K562 (cell line): ENCODE data around the gene LZTR1. TPM values are rescaled to one million over a fixed set of nuclear protein-coding genes. Genes with fewer than 3 reads are reported as not detected.

Experiments used
- ARID3B ChIP-seq: fragments of 250-450 bp; sonication (Bioruptor Pico); IDR thresholded peaks from 2 replicates; pipeline ENCODE4 v1.4.0; 2020; ENCODE audit warnings: borderline replicate concordance
- CHD2 ChIP-seq: IDR thresholded peaks from 2 replicates; pipeline ENCODE4 v1.6.1; 2011; ENCODE audit warnings: low read depth, low read length
- MAFG ChIP-seq: fragments of 450-650 bp; conservative IDR thresholded peaks from 2 replicates; pipeline ENCODE4 v1.6.1; 2016; ENCODE audit warnings: missing genetic modification characterization, missing compliant biosample characterization
- MEF2D ChIP-seq: conservative IDR thresholded peaks from 2 replicates; pipeline ENCODE4 v1.6.1; 2016; ENCODE audit warnings: low read depth, missing genetic modification characterization, missing compliant biosample characterization
- NFE2 ChIP-seq: IDR thresholded peaks from 2 replicates; pipeline ENCODE4 v1.6.1; 2014; ENCODE audit warnings: antibody characterized with exemption, low read depth
- NR3C1 ChIP-seq: sonication (generic); formaldehyde crosslinking; IDR thresholded peaks from 2 replicates; pipeline ENCODE4 v1.8.1; 2022; ENCODE audit warnings: missing genetic modification reagents
- SMAD2 ChIP-seq: fragments of 150-350 bp; IDR thresholded peaks from 2 replicates; pipeline ENCODE4 v1.6.1; 2014; ENCODE audit warnings: low read depth, mild to moderate bottlenecking, low read length
- SMAD3 ChIP-seq: fragments of 450-650 bp; formaldehyde crosslinking; conservative IDR thresholded peaks from 2 replicates; pipeline ENCODE4 v1.4.0; 2020; ENCODE audit warnings: mild to moderate bottlenecking
- SMARCA5 ChIP-seq: fragments of 450-650 bp; IDR thresholded peaks from 2 replicates; pipeline ENCODE4 v1.6.1; 2016
- ZBTB8A ChIP-seq: fragments of 450-650 bp; IDR thresholded peaks from 2 replicates; pipeline ENCODE4 v1.6.1; 2018; ENCODE audit warnings: mild to moderate bottlenecking, moderate library complexity; ENCODE audit not compliant: partially characterized antibody
- ZC3H4 ChIP-seq: sonication (generic); formaldehyde crosslinking; IDR thresholded peaks from 2 replicates; pipeline ENCODE4 v1.9.0; 2021; ENCODE audit warnings: missing genetic modification reagents, borderline replicate concordance
- ZNF184 ChIP-seq: sonication (generic); formaldehyde crosslinking; IDR thresholded peaks from 2 replicates; pipeline ENCODE4 v1.5.0; 2020; ENCODE audit warnings: missing genetic modification reagents
- ZNF24 ChIP-seq: fragments of 450-650 bp; IDR thresholded peaks from 2 replicates; pipeline ENCODE4 v1.6.1; 2016
- ZNF584 ChIP-seq: fragments of 200-800 bp; sonication (Bioruptor generic); IDR thresholded peaks from 2 replicates; pipeline ENCODE4 v1.6.1; 2016; ENCODE audit warnings: low read depth, mild to moderate bottlenecking, missing genetic modification characterization, missing compliant biosample characterization
- polyA plus RNA-seq, 8 experiments: library from polyadenylated mRNA; depleted of rRNA in 4 of 8; stranded (reverse) in 5 of 8; unstranded in 3 of 8; fragments of >200 nt; fragmentation: Nextera tagmentation in 2 of 8; fragmentation: Illumina TruSeq in 1 of 8; extraction: Ambion mirVana in 2 of 8; extraction: Trizol in 1 of 8; gene quantifications; 2 replicates each; pipeline versions ENCODE4 v1.2.1 to v1.2.3, GENCODE V29; 2011 to 2014; ENCODE audit warnings: inconsistent platforms in 1 of 8, missing spikeins in 1 of 8
- total RNA-seq, 7 experiments: library from RNA; depleted of rRNA in 6 of 7; stranded (reverse); fragments of >200 nt in 6 of 7; fragmentation: Illumina TruSeq in 2 of 7; extraction: Trizol in 2 of 7; gene quantifications; 2 replicates each; pipeline versions ENCODE4 v1.2.1 to v1.2.3, GENCODE V29; 2011 to 2021; ENCODE audit warnings: low replicate concordance in 1 of 7
- TF ChIP-seq, protein P1 (sequence below): fragments of 250-450 bp; sonication (Bioruptor Pico); IDR thresholded peaks from 2 replicates; pipeline ENCODE4 v1.4.0; 2020; ENCODE audit warnings: mild to moderate bottlenecking
- TF ChIP-seq, protein P2 (sequence below): fragments of 250-450 bp; sonication (Bioruptor Pico); IDR thresholded peaks from 2 replicates; pipeline ENCODE4 v1.4.0; 2020; ENCODE audit warnings: mild to moderate bottlenecking, moderate library complexity, borderline replicate concordance
- TF ChIP-seq, protein P3 (sequence below), 3 experiments: fragments of 200-800 bp in 1 of 3; sonication (Bioruptor generic) in 1 of 3; sonication (generic) in 1 of 3; formaldehyde crosslinking in 1 of 3; IDR thresholded peaks; 2 replicates each; pipeline versions ENCODE4 v1.6.1 to v1.8.0; 2016 to 2022; ENCODE audit warnings: mild to moderate bottlenecking in 2 of 3, missing compliant biosample characterization in 2 of 3, missing genetic modification characterization in 2 of 3, missing genetic modification reagents in 1 of 3
- TF ChIP-seq, protein P4 (sequence below): sonication (generic); formaldehyde crosslinking; IDR thresholded peaks from 2 replicates; pipeline ENCODE4 v1.8.0; 2022; ENCODE audit warnings: mild to moderate bottlenecking, missing genetic modification reagents
- TF ChIP-seq, protein P5 (sequence below): fragments of 450-650 bp; IDR thresholded peaks from 2 replicates; pipeline ENCODE4 v1.6.1; 2017; ENCODE audit warnings: mild to moderate bottlenecking, moderate library complexity

LZTR1 gene
- total and polyA plus RNA-seq, 9 of the 15 experiments (the other 6 are each of a cell fraction or from before 2014, with no cell fraction given), result 2.2 to 135 (median 63.0) TPM

DNA sequence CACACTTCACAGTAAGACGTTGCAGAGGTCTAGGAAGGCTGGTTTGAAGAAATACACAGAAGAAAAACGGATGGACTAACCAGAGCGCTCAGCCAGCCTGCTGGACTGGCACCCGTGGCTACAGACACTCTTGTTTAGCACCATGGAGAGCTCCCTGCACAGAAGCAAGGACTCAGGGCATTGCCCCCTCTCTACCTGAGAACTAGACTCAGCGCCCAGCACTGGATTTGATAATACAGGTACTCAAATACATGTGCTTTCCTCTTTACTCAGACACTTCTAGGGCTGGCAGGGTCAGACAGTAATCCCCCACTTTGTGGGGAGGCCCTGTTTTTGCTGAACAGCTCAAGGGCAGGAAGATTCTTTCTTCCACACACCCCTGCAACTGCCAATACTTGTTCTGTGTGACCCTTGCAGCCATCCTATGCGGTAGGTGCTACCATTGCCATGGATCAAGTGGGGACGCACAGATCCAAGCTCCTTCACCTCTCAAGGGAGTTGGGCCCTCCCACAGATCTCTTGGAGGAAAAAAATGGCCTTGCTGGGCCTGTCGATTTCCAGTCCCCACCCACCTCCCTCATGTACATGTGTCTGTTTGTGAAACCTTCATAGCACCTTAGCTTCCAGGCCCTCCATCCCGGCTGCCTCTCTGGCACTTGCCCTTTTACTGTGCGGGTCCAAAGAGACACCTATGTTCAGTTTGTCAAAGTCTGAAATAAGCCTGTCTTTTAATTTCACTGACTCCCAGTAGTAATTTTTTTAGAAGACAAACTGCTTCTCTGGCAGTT is 27.7 kb downstream of the LZTR1 start (continued):
- TF ChIP-seq, protein P1, sequence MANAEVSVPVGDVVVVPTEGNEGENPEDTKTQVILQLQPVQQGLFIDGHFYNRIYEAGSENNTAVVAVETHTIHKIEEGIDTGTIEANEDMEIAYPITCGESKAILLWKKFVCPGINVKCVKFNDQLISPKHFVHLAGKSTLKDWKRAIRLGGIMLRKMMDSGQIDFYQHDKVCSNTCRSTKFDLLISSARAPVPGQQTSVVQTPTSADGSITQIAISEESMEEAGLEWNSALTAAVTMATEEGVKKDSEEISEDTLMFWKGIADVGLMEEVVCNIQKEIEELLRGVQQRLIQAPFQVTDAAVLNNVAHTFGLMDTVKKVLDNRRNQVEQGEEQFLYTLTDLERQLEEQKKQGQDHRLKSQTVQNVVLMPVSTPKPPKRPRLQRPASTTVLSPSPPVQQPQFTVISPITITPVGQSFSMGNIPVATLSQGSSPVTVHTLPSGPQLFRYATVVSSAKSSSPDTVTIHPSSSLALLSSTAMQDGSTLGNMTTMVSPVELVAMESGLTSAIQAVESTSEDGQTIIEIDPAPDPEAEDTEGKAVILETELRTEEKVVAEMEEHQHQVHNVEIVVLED (CRISPR knock-in tag), result no peak
- TF ChIP-seq ZNF24, result no peak
- TF ChIP-seq NFE2, result no peak
- TF ChIP-seq, protein P2, sequence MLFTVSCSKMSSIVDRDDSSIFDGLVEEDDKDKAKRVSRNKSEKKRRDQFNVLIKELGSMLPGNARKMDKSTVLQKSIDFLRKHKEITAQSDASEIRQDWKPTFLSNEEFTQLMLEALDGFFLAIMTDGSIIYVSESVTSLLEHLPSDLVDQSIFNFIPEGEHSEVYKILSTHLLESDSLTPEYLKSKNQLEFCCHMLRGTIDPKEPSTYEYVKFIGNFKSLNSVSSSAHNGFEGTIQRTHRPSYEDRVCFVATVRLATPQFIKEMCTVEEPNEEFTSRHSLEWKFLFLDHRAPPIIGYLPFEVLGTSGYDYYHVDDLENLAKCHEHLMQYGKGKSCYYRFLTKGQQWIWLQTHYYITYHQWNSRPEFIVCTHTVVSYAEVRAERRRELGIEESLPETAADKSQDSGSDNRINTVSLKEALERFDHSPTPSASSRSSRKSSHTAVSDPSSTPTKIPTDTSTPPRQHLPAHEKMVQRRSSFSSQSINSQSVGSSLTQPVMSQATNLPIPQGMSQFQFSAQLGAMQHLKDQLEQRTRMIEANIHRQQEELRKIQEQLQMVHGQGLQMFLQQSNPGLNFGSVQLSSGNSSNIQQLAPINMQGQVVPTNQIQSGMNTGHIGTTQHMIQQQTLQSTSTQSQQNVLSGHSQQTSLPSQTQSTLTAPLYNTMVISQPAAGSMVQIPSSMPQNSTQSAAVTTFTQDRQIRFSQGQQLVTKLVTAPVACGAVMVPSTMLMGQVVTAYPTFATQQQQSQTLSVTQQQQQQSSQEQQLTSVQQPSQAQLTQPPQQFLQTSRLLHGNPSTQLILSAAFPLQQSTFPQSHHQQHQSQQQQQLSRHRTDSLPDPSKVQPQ (CRISPR knock-in tag), result no peak
- TF ChIP-seq SMAD2, result no peak
- no peak for TF ChIP-seq SMARCA5
- TF ChIP-seq ZNF584 (CRISPR knock-in tag), result no peak
- TF ChIP-seq, protein P3, sequence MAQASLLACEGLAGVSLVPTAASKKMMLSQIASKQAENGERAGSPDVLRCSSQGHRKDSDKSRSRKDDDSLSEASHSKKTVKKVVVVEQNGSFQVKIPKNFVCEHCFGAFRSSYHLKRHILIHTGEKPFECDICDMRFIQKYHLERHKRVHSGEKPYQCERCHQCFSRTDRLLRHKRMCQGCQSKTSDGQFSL (CRISPR knock-in tag; IDR thresholded peaks at IDR 0.05), result no peak
- TF ChIP-seq, protein P3 (tag; IDR thresholded peaks at IDR 0.05), result peak in 1 of 2 experiments; percentile 54; a peak in 1 of 4 replicates
- no peak for TF ChIP-seq ARID3B (CRISPR knock-in tag)
- TF ChIP-seq, protein P4, sequence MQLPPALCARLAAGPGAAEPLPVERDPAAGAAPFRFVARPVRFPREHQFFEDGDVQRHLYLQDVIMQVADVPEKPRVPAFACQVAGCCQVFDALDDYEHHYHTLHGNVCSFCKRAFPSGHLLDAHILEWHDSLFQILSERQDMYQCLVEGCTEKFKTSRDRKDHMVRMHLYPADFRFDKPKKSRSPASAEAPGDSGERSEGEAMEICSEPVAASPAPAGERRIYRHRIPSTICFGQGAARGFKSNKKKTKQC, result no peak
- no peak for TF ChIP-seq ZNF184 (CRISPR knock-in tag)
- no peak for TF ChIP-seq ZC3H4 (CRISPR knock-in tag)
- no peak for TF ChIP-seq NR3C1 (CRISPR knock-in tag)
- TF ChIP-seq SMAD3 (CRISPR knock-in tag), result 0 out of 2 replicates have a peak, but pooled peaks have one; percentile 7
- no peak for TF ChIP-seq ZBTB8A
- no peak for TF ChIP-seq CHD2
- TF ChIP-seq MAFG (tag), result no peak
- peak; percentile 60 for TF ChIP-seq MEF2D
- TF ChIP-seq, protein P5, sequence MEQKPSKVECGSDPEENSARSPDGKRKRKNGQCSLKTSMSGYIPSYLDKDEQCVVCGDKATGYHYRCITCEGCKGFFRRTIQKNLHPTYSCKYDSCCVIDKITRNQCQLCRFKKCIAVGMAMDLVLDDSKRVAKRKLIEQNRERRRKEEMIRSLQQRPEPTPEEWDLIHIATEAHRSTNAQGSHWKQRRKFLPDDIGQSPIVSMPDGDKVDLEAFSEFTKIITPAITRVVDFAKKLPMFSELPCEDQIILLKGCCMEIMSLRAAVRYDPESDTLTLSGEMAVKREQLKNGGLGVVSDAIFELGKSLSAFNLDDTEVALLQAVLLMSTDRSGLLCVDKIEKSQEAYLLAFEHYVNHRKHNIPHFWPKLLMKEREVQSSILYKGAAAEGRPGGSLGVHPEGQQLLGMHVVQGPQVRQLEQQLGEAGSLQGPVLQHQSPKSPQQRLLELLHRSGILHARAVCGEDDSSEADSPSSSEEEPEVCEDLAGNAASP, result no peak
